Smooth muscle cell (in vitro differentiated cells): ENCODE measurements around the gene IL17RE. TPM values are rescaled to one million over a fixed set of nuclear protein-coding genes. Genes with fewer than 3 reads are reported as not detected.

Experiments used
- DNase-seq: peaks from one replicate; lab custom pipeline; 2025; ENCODE audit not compliant: unreplicated experiment; lab: John Stamatoyannopoulos, UW
- H2AFZ ChIP-seq: fragments of 200-600 bp; sonication (generic); 2 replicates; pipeline ENCODE4 v1.6.0; 2016; ENCODE audit warnings: antibody characterized with exemption, low read depth, mild to moderate bottlenecking
- H3F3A ChIP-seq: fragments of 200-600 bp; sonication (generic); 2 replicates; pipeline ENCODE4 v1.6.0; 2017; ENCODE audit warnings: antibody characterized with exemption, low read depth
- H3K27ac ChIP-seq: fragments of 200-600 bp; sonication (generic); 2 replicates; pipeline ENCODE4 v1.5.1; 2016; ENCODE audit warnings: low read depth, mild to moderate bottlenecking
- H3K27me3 ChIP-seq: fragments of 200-600 bp; sonication (generic); 2 replicates; pipeline ENCODE4 v1.6.1; 2016; ENCODE audit warnings: low read depth, mild to moderate bottlenecking
- H3K36me3 ChIP-seq: fragments of 200-600 bp; sonication (generic); 2 replicates; pipeline ENCODE4 v1.5.1; 2016; ENCODE audit warnings: low read depth
- H3K4me1 ChIP-seq: fragments of 200-600 bp; sonication (generic); 2 replicates; pipeline ENCODE4 v1.5.1; 2016; ENCODE audit warnings: low read depth
- H3K4me2 ChIP-seq: fragments of 200-600 bp; sonication (generic); 2 replicates; pipeline ENCODE4 v1.6.0; 2016; ENCODE audit warnings: mild to moderate bottlenecking
- H3K4me3 ChIP-seq: fragments of 200-600 bp; sonication (generic); 2 replicates; pipeline ENCODE4 v1.5.1; 2016; ENCODE audit warnings: mild to moderate bottlenecking
- H3K79me2 ChIP-seq: fragments of 200-600 bp; sonication (generic); 2 replicates; pipeline ENCODE4 v1.6.0; 2016; ENCODE audit warnings: low read depth, mild to moderate bottlenecking
- H3K9ac ChIP-seq: fragments of 200-600 bp; sonication (generic); 2 replicates; pipeline ENCODE4 v1.6.0; 2016; ENCODE audit warnings: low read depth
- H3K9me3 ChIP-seq: fragments of 200-600 bp; sonication (generic); replicated peaks from 2 replicates; pipeline ENCODE4 v1.5.1; 2016; ENCODE audit warnings: low read depth
- H4K20me1 ChIP-seq: fragments of 200-600 bp; sonication (generic); 2 replicates; pipeline ENCODE4 v1.6.0; 2016; ENCODE audit warnings: low read depth
- WGBS: methylation state at CpG from one replicate; pipeline ENCODE4 v1.1.7; 2016; ENCODE audit warnings: low lambda C conversion rate; 5-methylcytosine and 5-hydroxymethylcytosine counted together
- polyA plus RNA-seq: library from polyadenylated mRNA; unstranded; fragments of >200 nt; fragmentation: Nextera tagmentation; extraction: Ambion mirVana; gene quantifications from 2 replicates; pipeline ENCODE4 v1.2.1, GENCODE V29; 2016
- total RNA-seq: library from RNA; depleted of rRNA; stranded (reverse); fragments of >200 nt; gene quantifications from 2 replicates; pipeline ENCODE4 v1.2.3, GENCODE V29; 2014
- TF ChIP-seq, protein P1 (sequence below): fragments of 200-600 bp; sonication (generic); IDR thresholded peaks from 2 replicates; pipeline ENCODE4 v1.5.1; 2017; ENCODE audit warnings: borderline replicate concordance, mild to moderate bottlenecking, antibody characterized with exemption; ENCODE audit not compliant: insufficient read depth, poor library complexity, severe bottlenecking

Gene IL17RE
- total and polyA plus RNA-seq, 2 experiments from 2014 or later: 0.32 to 4.9 TPM

DNA sequence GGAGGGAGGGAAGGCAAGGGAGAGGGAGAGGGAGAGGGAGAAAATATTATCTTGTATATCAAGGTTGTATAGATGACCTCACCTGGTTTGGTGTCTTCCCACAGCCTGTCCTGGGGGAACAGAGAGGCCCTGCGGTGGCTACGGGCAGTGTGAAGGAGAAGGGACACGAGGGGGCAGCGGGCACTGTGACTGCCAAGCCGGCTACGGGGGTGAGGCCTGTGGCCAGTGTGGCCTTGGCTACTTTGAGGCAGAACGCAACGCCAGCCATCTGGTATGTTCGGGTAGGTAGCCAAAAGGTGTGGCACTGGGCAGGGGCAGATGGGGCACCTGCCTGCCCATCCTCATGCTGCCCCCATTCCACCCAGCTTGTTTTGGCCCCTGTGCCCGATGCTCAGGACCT is 38.1 kb downstream of the IL17RE start:
- Histone ChIP-seq H3K4me2 (no peak overlapping the region), H3K27me3 (no peaks in the 10 kb centered on the region), H2AFZ (no peak overlapping the region), H3K79me2 (no peaks in the 10 kb centered on the region), H3K9ac (no peak overlapping the region), H3K4me3 (no peak overlapping the region), H4K20me1 (no peaks in the 10 kb centered on the region), H3K9me3 (no peaks in the 10 kb centered on the region), H3F3A (peaks cover 9% of the 10 kb centered on the region), H3K27ac (no peak overlapping the region), H3K4me1 (no peaks in the 10 kb centered on the region), H3K36me3 (no peaks in the 10 kb centered on the region)
- TF ChIP-seq, protein P1, sequence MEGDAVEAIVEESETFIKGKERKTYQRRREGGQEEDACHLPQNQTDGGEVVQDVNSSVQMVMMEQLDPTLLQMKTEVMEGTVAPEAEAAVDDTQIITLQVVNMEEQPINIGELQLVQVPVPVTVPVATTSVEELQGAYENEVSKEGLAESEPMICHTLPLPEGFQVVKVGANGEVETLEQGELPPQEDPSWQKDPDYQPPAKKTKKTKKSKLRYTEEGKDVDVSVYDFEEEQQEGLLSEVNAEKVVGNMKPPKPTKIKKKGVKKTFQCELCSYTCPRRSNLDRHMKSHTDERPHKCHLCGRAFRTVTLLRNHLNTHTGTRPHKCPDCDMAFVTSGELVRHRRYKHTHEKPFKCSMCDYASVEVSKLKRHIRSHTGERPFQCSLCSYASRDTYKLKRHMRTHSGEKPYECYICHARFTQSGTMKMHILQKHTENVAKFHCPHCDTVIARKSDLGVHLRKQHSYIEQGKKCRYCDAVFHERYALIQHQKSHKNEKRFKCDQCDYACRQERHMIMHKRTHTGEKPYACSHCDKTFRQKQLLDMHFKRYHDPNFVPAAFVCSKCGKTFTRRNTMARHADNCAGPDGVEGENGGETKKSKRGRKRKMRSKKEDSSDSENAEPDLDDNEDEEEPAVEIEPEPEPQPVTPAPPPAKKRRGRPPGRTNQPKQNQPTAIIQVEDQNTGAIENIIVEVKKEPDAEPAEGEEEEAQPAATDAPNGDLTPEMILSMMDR: no peak
- DNase-seq: no peak
- 100% methylated on average over 10 of the region's 10 CpGs for WGBS

DNA sequence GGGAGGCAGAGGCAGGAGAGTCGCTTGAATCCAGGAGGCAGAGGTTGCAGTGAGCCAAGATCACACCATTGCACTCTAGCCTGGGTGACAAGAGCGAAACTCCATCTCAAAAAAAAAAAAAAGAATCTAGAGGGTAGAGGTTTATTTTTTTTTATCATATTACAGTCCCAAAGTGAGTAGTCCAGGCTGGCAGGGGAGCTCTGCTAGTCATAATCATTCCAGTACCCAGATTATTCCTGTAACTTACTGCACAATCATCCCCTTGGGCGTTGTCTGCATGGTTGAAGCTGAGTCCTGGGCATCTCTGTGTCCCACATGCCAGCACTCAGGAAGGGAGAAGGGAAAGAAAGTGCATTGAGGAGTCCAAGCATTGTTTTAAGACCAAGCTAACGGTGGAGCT is 39.5 kb downstream of the IL17RE start:
- 84% methylated on average over 4 of the region's 4 CpGs for WGBS
- DNase-seq: no peak
- TF ChIP-seq, protein P1: no peak

DNA sequence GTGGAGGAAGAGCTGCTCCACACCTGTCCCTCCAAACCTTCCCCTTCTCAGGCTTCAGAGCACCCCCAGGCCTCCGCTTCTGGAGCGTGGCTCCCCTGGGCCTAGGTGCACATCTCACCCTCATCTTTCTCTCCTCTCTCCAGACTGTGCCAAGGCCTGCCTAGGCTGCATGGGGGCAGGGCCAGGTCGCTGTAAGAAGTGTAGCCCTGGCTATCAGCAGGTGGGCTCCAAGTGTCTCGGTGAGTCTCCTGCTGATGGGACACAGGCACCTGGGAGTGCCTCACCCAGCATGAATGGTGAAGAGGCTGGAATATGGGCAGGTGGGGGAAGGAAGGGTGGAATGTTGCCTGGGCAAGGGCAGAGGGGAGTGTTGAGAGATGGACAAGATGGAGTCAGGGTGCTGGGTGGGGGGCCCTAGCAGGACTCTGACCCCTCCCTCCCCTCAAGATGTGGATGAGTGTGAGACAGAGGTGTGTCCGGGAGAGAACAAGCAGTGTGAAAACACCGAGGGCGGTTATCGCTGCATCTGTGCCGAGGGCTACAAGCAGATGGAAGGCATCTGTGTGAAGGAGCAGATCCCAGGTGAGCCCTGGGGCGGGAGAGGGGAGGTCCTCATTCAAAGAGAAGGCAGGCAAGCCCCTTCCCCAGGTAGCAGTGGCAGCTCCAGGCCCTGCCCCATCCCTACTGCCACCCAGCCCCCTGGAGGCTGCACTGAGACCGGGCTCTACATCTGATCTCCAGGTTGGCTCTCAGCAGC is 40.5 kb downstream of the IL17RE start:
- H3F3A ChIP-seq: peaks cover 12% of the 10 kb centered on the region
- H3K4me1 ChIP-seq: peaks cover 6% of the 10 kb centered on the region
- no peaks in the 10 kb centered on the region for H3K9me3 ChIP-seq
- H3K79me2 ChIP-seq: no peaks in the 10 kb centered on the region
- H3K36me3 ChIP-seq: no peaks in the 10 kb centered on the region
- no peaks in the 10 kb centered on the region for H3K27me3 ChIP-seq
- H4K20me1 ChIP-seq: no peaks in the 10 kb centered on the region
- no peak overlapping the region for H3K4me2 ChIP-seq
- TF ChIP-seq, protein P1: no peak
- 92% methylated on average over 11 of the region's 11 CpGs for WGBS
- no peak for DNase-seq
- no peak overlapping the region for H3K4me3 ChIP-seq
- no peak overlapping the region for H3K9ac ChIP-seq
- no peak overlapping the region for H2AFZ ChIP-seq
- no peak overlapping the region for H3K27ac ChIP-seq

More for the DNA sequence above, 39.5 kb downstream of the IL17RE start:
- Histone ChIP-seq H2AFZ (no peak overlapping the region), H3F3A (peaks cover 12% of the 10 kb centered on the region), H3K4me3 (no peak overlapping the region), H3K4me1 (no peaks in the 10 kb centered on the region), H3K4me2 (no peak overlapping the region), H3K9me3 (no peaks in the 10 kb centered on the region), H3K27me3 (no peaks in the 10 kb centered on the region), H3K9ac (no peak overlapping the region), H4K20me1 (no peaks in the 10 kb centered on the region), H3K27ac (no peak overlapping the region), H3K36me3 (no peaks in the 10 kb centered on the region), H3K79me2 (no peaks in the 10 kb centered on the region)

DNA sequence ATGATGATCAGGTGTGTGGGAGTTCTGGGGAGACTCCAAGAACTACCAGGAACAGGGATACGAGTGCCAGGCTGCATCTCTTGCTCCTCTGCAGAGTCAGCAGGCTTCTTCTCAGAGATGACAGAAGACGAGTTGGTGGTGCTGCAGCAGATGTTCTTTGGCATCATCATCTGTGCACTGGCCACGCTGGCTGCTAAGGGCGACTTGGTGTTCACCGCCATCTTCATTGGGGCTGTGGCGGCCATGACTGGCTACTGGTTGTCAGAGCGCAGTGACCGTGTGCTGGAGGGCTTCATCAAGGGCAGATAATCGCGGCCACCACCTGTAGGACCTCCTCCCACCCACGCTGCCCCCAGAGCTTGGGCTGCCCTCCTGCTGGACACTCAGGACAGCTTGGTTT is 41.6 kb downstream of the IL17RE start:
- WGBS: 97% methylated on average over 11 of the region's 11 CpGs

More for the DNA sequence above, 41.6 kb downstream of the IL17RE start:
- no peaks in the 10 kb centered on the region for H3K9me3 ChIP-seq
- TF ChIP-seq, protein P1: no peak
- no peaks in the 10 kb centered on the region for H3K36me3 ChIP-seq
- H3K27ac ChIP-seq: no peak overlapping the region
- no peaks in the 10 kb centered on the region for H3K27me3 ChIP-seq
- H3K4me1 ChIP-seq: peaks cover 6% of the 10 kb centered on the region
- H3K79me2 ChIP-seq: no peaks in the 10 kb centered on the region
- H3K4me3 ChIP-seq: no peak overlapping the region
- H3K9ac ChIP-seq: no peak overlapping the region
- DNase-seq: no peak
- no peak overlapping the region for H2AFZ ChIP-seq
- H3K4me2 ChIP-seq: no peak overlapping the region
- peaks cover 12% of the 10 kb centered on the region for H3F3A ChIP-seq
- H4K20me1 ChIP-seq: no peaks in the 10 kb centered on the region
